ENCODE results near the gene NSUN3.

Gene NSUN3

DNA sequence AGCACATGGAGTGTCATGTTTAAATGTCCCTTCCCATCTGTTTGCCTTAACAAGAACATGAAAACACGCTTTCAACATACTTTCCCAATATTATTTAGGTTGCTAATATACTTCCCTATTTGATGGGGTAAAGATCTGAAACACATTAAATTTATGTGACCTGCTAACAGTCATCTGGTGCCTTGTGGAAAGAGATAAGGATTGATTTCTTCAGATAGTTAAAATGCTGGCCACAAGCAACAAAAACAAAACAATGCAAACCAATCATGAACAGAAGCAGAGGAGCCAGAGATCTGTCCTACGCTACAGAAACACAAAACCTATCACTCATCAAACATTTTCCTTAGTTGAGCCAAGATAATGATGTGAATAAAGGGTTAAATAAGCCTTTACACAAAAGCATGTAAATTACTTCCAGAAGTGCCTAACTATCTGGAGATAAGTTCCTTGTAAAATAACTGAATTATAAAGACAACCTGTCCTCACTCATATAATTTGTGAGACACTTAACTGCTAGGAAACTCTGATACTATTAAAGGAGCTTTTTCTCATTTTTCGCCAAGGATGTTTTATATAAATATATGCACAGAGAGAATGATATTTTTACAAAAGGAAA lies 109.9 kb downstream of the NSUN3 start:
- TF ChIP-seq, protein P1, sequence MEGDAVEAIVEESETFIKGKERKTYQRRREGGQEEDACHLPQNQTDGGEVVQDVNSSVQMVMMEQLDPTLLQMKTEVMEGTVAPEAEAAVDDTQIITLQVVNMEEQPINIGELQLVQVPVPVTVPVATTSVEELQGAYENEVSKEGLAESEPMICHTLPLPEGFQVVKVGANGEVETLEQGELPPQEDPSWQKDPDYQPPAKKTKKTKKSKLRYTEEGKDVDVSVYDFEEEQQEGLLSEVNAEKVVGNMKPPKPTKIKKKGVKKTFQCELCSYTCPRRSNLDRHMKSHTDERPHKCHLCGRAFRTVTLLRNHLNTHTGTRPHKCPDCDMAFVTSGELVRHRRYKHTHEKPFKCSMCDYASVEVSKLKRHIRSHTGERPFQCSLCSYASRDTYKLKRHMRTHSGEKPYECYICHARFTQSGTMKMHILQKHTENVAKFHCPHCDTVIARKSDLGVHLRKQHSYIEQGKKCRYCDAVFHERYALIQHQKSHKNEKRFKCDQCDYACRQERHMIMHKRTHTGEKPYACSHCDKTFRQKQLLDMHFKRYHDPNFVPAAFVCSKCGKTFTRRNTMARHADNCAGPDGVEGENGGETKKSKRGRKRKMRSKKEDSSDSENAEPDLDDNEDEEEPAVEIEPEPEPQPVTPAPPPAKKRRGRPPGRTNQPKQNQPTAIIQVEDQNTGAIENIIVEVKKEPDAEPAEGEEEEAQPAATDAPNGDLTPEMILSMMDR (conservative IDR thresholded peaks at IDR 0.05) = no peak
- no peak for TF ChIP-seq ZFX (IDR thresholded peaks at IDR 0.05)

DNA sequence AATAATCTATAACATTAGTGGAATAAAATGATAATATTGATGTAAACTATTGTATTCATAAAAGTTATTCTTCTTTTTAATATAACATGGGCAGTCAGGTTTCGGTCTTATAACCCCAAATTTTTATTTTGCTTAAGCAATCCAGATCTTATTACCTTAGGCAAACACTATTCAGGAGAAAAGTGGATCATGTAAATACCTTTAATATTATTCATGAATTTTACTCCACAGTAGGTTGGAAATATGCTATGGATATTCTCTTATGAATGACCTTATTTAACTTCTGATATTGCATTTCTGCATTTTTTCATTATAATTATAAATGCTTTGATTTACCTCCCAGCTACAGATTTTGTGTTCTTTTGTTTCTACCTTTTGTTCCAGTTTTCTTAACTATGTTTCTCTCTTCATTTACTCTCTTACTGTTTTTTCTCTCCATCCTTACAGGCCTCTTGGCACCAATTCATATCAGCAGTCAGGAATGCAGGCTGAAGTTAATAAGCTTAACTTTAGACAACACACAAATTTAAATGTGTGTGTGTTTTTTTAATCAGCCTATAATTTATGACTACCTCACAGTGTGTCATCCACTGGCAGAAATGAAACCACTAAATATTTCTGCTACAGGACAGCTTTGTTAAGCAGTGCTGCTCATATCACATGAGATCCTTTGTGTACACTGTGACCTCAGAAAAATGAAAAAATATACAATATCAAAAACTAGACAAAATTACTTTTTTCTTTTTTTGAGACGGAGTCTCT lies 111.0 kb downstream of the NSUN3 start:
- TF ChIP-seq, protein P1 (conservative IDR thresholded peaks at IDR 0.05) = no peak
- no peak for TF ChIP-seq ZFX (IDR thresholded peaks at IDR 0.05)
- no peak overlapping the region for H3K27ac ChIP-seq

More for the DNA sequence above, 109.9 kb downstream of the NSUN3 start:
- H3K27ac ChIP-seq = no peak overlapping the region

DNA sequence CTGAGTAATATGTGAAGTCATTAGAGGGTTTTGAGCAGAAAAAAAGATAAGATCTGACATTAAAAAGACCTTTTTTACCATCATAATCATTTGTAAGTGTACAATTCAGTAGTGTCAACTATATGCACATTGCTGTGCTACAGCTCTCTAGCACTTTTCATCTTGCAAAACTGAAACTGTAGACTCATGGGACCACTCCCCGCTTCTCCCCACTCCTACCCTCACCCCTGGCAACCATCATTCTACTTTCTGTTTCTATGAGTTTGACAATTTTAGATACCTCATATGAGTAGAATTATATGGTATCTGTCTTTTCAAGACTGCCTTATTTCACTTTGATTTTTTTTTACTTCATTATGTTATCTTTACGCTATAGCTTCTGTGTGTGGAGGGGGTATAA lies 112.8 kb downstream of the NSUN3 start:
- H3K27ac ChIP-seq = no peak overlapping the region
- TF ChIP-seq, protein P1 (conservative IDR thresholded peaks at IDR 0.05) = no peak
- no peak for TF ChIP-seq ZFX (IDR thresholded peaks at IDR 0.05)

DNA sequence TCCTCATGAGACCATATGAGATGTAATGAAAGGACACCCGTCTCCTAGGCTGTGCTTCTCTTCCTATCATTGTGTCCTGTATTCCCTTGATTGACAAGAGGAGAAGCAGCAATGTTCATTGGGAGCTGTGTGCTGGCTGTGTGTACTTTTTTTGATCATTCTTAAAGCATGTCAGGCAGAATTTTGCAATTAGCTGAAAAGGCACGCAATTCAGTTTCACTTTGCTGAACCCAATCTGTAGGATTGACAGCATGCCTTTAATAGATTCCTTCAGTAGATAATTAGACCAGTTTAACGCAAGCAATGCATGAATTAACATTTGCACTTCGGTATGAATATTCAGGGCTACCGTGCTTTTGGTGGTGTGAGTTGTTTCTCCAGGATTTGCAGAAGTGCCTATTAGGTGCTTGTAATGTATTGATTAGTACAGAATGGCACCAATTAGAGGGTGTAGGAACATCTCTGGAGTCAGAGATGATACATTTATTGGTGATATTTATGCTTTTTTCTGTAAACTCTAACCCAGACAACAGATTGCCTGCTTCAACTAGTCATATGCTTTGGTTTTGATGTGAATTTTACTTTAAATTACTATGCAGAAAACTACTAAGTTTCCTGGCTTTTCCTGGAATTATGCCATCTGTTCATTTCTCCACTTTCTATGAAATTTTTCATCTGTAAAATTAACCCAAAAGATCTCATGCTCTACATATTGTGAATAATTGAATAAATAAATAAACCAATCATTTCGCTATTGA lies 114.3 kb downstream of the NSUN3 start:
- no peak overlapping the region for H3K27ac ChIP-seq
- TF ChIP-seq, protein P1 (conservative IDR thresholded peaks at IDR 0.05) = no peak
- no peak for TF ChIP-seq ZFX (IDR thresholded peaks at IDR 0.05)
